CD4-positive, CD25-positive, alpha-beta regulatory T cell (primary cell): Measurements from ENCODE around the gene SMURF1. TPM values are rescaled to one million over a fixed set of nuclear protein-coding genes. Genes with fewer than 3 reads are reported as not detected.
A peak's percentile ranks its signal among the peaks of the same experiment; 100 is the strongest.

Experiments used
- ATAC-seq, 2 donors: fragments of 150-1000 bp; cut with Tn5 transposase; one replicate each; pipeline ENCODE4 v1.10.0; 2021; ENCODE audit warnings: low read depth in 2 of 2, moderate number of reproducible peaks in 2 of 2, moderate library complexity in 1 of 2
- DNase-seq, 3 donors: peaks; one replicate each; pipeline versions ENCODE4 v3.0.0 to v3.0.0-alpha.2; 2012 to 2022; ENCODE audit warnings: mixed read lengths in 1 of 3
- H3K27ac ChIP-seq: one replicate; pipeline ENCODE4 v1.7.0; 2013; ENCODE audit warnings: mild to moderate bottlenecking, low read length; ENCODE audit not compliant: insufficient read depth, poor library complexity, severe bottlenecking
- H3K27me3 ChIP-seq: one replicate; pipeline ENCODE4 v1.7.0; 2013; ENCODE audit warnings: low read length; ENCODE audit not compliant: control insufficient read depth, insufficient read depth
- H3K36me3 ChIP-seq: one replicate; pipeline ENCODE4 v1.7.0; 2013; ENCODE audit warnings: mild to moderate bottlenecking, low read length, moderate library complexity; ENCODE audit not compliant: control insufficient read depth, insufficient read depth
- H3K4me1 ChIP-seq: 2 replicates; pipeline ENCODE4 v1.7.0; 2013; ENCODE audit warnings: mild to moderate bottlenecking, low read length; ENCODE audit not compliant: insufficient read depth, control insufficient read depth, poor library complexity, severe bottlenecking
- H3K4me3 ChIP-seq: one replicate; pipeline ENCODE4 v1.7.0; 2013; ENCODE audit warnings: low read depth, mild to moderate bottlenecking, low read length, moderate library complexity
- H3K9me3 ChIP-seq, 2 experiments: 1 replicate in 1 of 2; 2 replicates in 1 of 2; pipeline ENCODE4 v1.7.0; 2013; ENCODE audit warnings: low read length in 2 of 2, mild to moderate bottlenecking in 1 of 2, moderate library complexity in 1 of 2; ENCODE audit not compliant: control insufficient read depth in 2 of 2
- H3K27ac Mint-ChIP-seq, 3 donors: one replicate each; pipeline ENCODE4 v1.8.0; 2020 to 2022; ENCODE audit warnings: mild to moderate bottlenecking in 3 of 3, mixed read lengths in 3 of 3, moderate library complexity in 2 of 3
- H3K27me3 Mint-ChIP-seq: one replicate; pipeline ENCODE4 v1.8.0; 2022; ENCODE audit warnings: mild to moderate bottlenecking, mixed read lengths
- H3K36me3 Mint-ChIP-seq: one replicate; pipeline ENCODE4 v1.8.0; 2020; ENCODE audit warnings: mixed read lengths
- H3K4me1 Mint-ChIP-seq, 4 donors: one replicate each; pipeline ENCODE4 v1.8.0; 2020 to 2022; ENCODE audit warnings: mixed read lengths in 4 of 4, mild to moderate bottlenecking in 1 of 4
- H3K4me3 Mint-ChIP-seq, 4 donors: one replicate each; pipeline ENCODE4 v1.8.0; 2020 to 2022; ENCODE audit warnings: mild to moderate bottlenecking in 4 of 4, mixed read lengths in 4 of 4, moderate library complexity in 3 of 4
- H3K9me3 Mint-ChIP-seq, 7 donors: one replicate each; pipeline ENCODE4 v1.8.0; 2020 to 2022; ENCODE audit warnings: mixed read lengths in 7 of 7, mild to moderate bottlenecking in 3 of 7, moderate library complexity in 2 of 7
- polyA plus RNA-seq, 4 donors: library from polyadenylated mRNA; unstranded; fragments of 300-500 nt; fragmentation: Illumina TruSeq; gene quantifications; one replicate each; pipeline ENCODE4 v1.2.3, GENCODE V29; 2021
- total RNA-seq: library from RNA; stranded (reverse); gene quantifications from one replicate; pipeline ENCODE4 v1.2.3, GENCODE V29; 2022

Gene SMURF1
- total and polyA plus RNA-seq, 5 donors from 2014 or later = 1.3 to 35.3 (median 1.7) TPM

DNA sequence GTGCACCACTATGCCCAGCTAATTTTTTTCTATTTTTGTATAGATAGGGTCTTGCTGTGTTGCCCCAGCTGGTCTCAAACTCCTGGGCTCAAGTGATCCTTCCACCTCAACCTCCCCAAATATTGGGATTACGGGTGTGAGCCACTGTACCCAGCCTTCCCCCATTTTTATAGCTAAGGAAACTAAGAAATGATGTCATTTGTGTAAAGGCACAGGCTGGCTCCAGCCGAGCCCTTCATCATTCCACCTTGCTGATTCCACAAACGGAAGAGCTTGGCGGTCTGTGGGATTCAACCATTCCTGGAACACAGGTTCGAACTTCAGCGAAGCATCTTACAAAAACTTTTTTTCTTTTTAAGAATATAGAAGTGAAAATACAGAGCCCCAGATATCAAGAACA, 14.4 kb downstream of the SMURF1 start:
- H3K4me1 Mint-ChIP-seq = peaks cover 30 to 59% (median 48%) of the 10 kb centered on the region in 4 donors
- Histone ChIP-seq H3K9me3 (no peaks in the 10 kb centered on the region), H3K4me3 (no peak overlapping the region), H3K36me3 (no peaks in the 10 kb centered on the region), H3K4me1 (no peaks in the 10 kb centered on the region), H3K27me3 (no peaks in the 10 kb centered on the region), H3K27ac (no peak overlapping the region)
- H3K36me3 Mint-ChIP-seq = peaks cover 10% of the 10 kb centered on the region
- no peaks in the 10 kb centered on the region for H3K27me3 Mint-ChIP-seq
- H3K4me3 Mint-ChIP-seq = no peak overlapping the region
- H3K9me3 Mint-ChIP-seq = no peaks in the 10 kb centered on the region
- ATAC-seq (no peak), DNase-seq (no peak)
- H3K27ac Mint-ChIP-seq = no peak overlapping the region

DNA sequence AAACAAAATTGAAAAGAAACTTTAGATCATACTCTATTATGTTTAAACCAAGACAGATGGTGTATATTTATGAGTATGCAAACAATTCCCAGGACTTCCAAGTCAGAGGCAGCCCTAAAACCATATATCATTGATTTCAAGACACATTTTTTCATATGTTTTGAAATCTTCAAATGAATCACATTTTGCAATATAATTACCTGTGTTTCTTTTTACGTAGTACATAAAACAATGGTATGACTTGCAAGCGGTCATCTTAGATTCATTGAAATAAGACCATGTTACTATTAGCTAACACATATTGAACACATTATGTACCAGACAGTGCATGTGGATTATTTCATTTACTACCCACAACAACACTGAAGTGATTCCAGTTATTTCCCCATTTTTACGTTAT, 14.9 kb downstream of the SMURF1 start:
- Histone ChIP-seq H3K36me3 (no peaks in the 10 kb centered on the region), H3K27ac (no peak overlapping the region), H3K4me1 (no peaks in the 10 kb centered on the region), H3K9me3 (no peaks in the 10 kb centered on the region), H3K4me3 (no peak overlapping the region), H3K27me3 (no peaks in the 10 kb centered on the region)
- no peak for ATAC-seq
- H3K27ac Mint-ChIP-seq = no peak overlapping the region
- H3K4me1 Mint-ChIP-seq = peaks cover 33 to 60% (median 47%) of the 10 kb centered on the region in 4 donors
- H3K36me3 Mint-ChIP-seq = peaks cover 10% of the 10 kb centered on the region
- H3K9me3 Mint-ChIP-seq = no peaks in the 10 kb centered on the region
- H3K27me3 Mint-ChIP-seq = no peaks in the 10 kb centered on the region
- H3K4me3 Mint-ChIP-seq = no peak overlapping the region
- no peak for DNase-seq

- no peaks in the 10 kb centered on the region for H3K9me3 ChIP-seq
- H3K27ac ChIP-seq = no peak overlapping the region
- Mint-ChIP-seq H3K27me3 (no peaks in the 10 kb centered on the region), H3K4me1 (peaks cover 30 to 60% (median 45%) of the 10 kb centered on the region in 4 donors), H3K27ac (no peak overlapping the region), H3K9me3 (no peaks in the 10 kb centered on the region), H3K36me3 (peaks cover 7% of the 10 kb centered on the region), H3K4me3 (no peak overlapping the region)
- DNase-seq (no peak), ATAC-seq (no peak)
- H3K4me1 ChIP-seq = no peaks in the 10 kb centered on the region
- H3K27me3 ChIP-seq = no peaks in the 10 kb centered on the region
- no peak overlapping the region for H3K4me3 ChIP-seq
- H3K36me3 ChIP-seq = no peaks in the 10 kb centered on the region
Observed at GRCh38 chr7:99128076-99128950, 15.6 kb downstream of the SMURF1 start.

GRCh38 chr7:99127636-99128035, 16.3 kb downstream of the SMURF1 start:
- H3K27ac ChIP-seq = no peak overlapping the region
- no peaks in the 10 kb centered on the region for H3K9me3 ChIP-seq
- peaks cover 23 to 55% (median 38%) of the 10 kb centered on the region in 4 donors for H3K4me1 Mint-ChIP-seq
- DNase-seq (no peak), ATAC-seq (no peak)
- H3K27me3 Mint-ChIP-seq = no peaks in the 10 kb centered on the region
- H3K4me3 ChIP-seq = no peak overlapping the region
- no peaks in the 10 kb centered on the region for H3K27me3 ChIP-seq
- H3K27ac Mint-ChIP-seq = no peak overlapping the region
- H3K4me3 Mint-ChIP-seq = no peak overlapping the region
- H3K9me3 Mint-ChIP-seq = no peaks in the 10 kb centered on the region
- H3K4me1 ChIP-seq = no peaks in the 10 kb centered on the region
- peaks cover 7% of the 10 kb centered on the region for H3K36me3 Mint-ChIP-seq
- H3K36me3 ChIP-seq = no peaks in the 10 kb centered on the region

GRCh38 chr7:99126921-99127553, 16.9 kb downstream of the SMURF1 start:
- Histone ChIP-seq H3K4me3 (no peak overlapping the region), H3K27ac (no peak overlapping the region), H3K4me1 (no peaks in the 10 kb centered on the region), H3K36me3 (no peaks in the 10 kb centered on the region), H3K27me3 (no peaks in the 10 kb centered on the region), H3K9me3 (no peaks in the 10 kb centered on the region)
- peaks cover 7% of the 10 kb centered on the region for H3K36me3 Mint-ChIP-seq
- ATAC-seq (no peak), DNase-seq (no peak)
- peaks cover 21 to 50% (median 36%) of the 10 kb centered on the region in 4 donors for H3K4me1 Mint-ChIP-seq
- H3K9me3 Mint-ChIP-seq = no peaks in the 10 kb centered on the region
- no peak overlapping the region for H3K4me3 Mint-ChIP-seq
- H3K27ac Mint-ChIP-seq = peak overlapping the region in 1 of 3 donors; percentile 68
- no peaks in the 10 kb centered on the region for H3K27me3 Mint-ChIP-seq

DNA sequence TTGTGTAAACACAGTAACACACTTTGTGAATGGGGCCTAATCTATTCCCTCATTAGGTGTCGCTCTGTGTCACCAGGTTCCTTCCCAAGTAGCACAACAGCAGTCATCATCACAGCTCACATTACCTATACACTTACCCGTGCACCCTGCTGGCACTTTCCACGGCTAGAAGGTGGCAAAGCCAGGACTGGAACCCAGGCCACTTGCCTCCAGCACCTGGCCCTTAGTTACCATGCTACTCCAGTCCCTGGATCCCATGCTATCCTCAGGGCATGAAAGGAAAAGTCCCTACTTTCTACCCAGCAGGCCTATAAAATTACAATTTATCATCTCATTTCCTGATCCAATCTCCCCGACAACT, 18.4 kb downstream of the SMURF1 start:
- Mint-ChIP-seq H3K9me3 (no peaks in the 10 kb centered on the region), H3K27ac (peak overlapping the region in 2 of 3 donors; percentile 5 to 34), H3K27me3 (no peaks in the 10 kb centered on the region), H3K4me1 (peaks cover 22 to 44% (median 33%) of the 10 kb centered on the region in 4 donors), H3K36me3 (peaks cover 12% of the 10 kb centered on the region), H3K4me3 (peak overlapping the region in 1 of 4 donors; percentile 21)
- peaks cover 4% of the 10 kb centered on the region for H3K36me3 ChIP-seq
- no peaks in the 10 kb centered on the region for H3K9me3 ChIP-seq
- no peak overlapping the region for H3K27ac ChIP-seq
- no peak for DNase-seq
- no peak for ATAC-seq
- no peaks in the 10 kb centered on the region for H3K27me3 ChIP-seq
- H3K4me1 ChIP-seq = no peaks in the 10 kb centered on the region
- no peak overlapping the region for H3K4me3 ChIP-seq

- Histone ChIP-seq H3K36me3 (peaks cover 4% of the 10 kb centered on the region), H3K4me3 (no peak overlapping the region), H3K9me3 (no peaks in the 10 kb centered on the region), H3K27me3 (no peaks in the 10 kb centered on the region), H3K4me1 (no peaks in the 10 kb centered on the region), H3K27ac (no peak overlapping the region)
- H3K36me3 Mint-ChIP-seq = peaks cover 17% of the 10 kb centered on the region
- H3K27me3 Mint-ChIP-seq = no peaks in the 10 kb centered on the region
- H3K4me3 Mint-ChIP-seq = no peak overlapping the region
- H3K27ac Mint-ChIP-seq = peak overlapping the region in 2 of 3 donors; percentile 5 to 68
- DNase-seq (no peak), ATAC-seq (no peak)
- H3K4me1 Mint-ChIP-seq = peaks cover 22 to 47% (median 34%) of the 10 kb centered on the region in 4 donors
- no peaks in the 10 kb centered on the region for H3K9me3 Mint-ChIP-seq
Observed at GRCh38 chr7:99124751-99125504, 19.0 kb downstream of the SMURF1 start.
